HCT116 (cell line): ENCODE data around the gene KXD1.
A peak's percentile ranks its signal among the peaks of the same experiment; 100 is the strongest.

Experiments used
- CEBPB ChIP-seq: IDR thresholded peaks from 2 replicates; pipeline ENCODE4 v1.6.1; 2012; ENCODE audit warnings: low read depth
- CTCF ChIP-seq, 3 experiments: fragments of 200-600 bp in 1 of 3; sonication (generic) in 1 of 3; IDR thresholded peaks in 2 of 3; conservative IDR thresholded peaks in 1 of 3; 2 replicates each; pipeline ENCODE4 v1.5.1; 2012 to 2017; ENCODE audit warnings: low read depth in 2 of 3, low read length in 2 of 3, antibody characterized with exemption in 1 of 3, borderline replicate concordance in 1 of 3, control low read depth in 1 of 3, mild to moderate bottlenecking in 1 of 3, mixed read lengths in 1 of 3, mixed run types in 1 of 3, moderate library complexity in 1 of 3; ENCODE audit not compliant: insufficient read depth in 1 of 3
- EGR1 ChIP-seq: IDR thresholded peaks from 2 replicates; pipeline ENCODE4 v1.6.1; 2012; ENCODE audit warnings: low read depth
- EZH2 ChIP-seq: fragments of 200-600 bp; sonication (generic); IDR thresholded peaks from 2 replicates; pipeline ENCODE4 v1.6.1; 2017; ENCODE audit warnings: antibody characterized with exemption, mixed run types
- EZH2phosphoT487 ChIP-seq: fragments of 200-600 bp; IDR thresholded peaks from 2 replicates; pipeline ENCODE4 v1.6.1; 2018; ENCODE audit warnings: antibody characterized with exemption, borderline replicate concordance
- MAX ChIP-seq: IDR thresholded peaks from 2 replicates; pipeline ENCODE4 v1.6.1; 2012
- POLR2A ChIP-seq: IDR thresholded peaks from 2 replicates; pipeline ENCODE4 v1.7.0; 2011; ENCODE audit warnings: borderline replicate concordance; ENCODE audit not compliant: insufficient read depth, insufficient read length; ENCODE audit errors: extremely low read depth
- POLR2AphosphoS5 ChIP-seq: IDR thresholded peaks from 2 replicates; pipeline ENCODE4 v1.6.1; 2011; ENCODE audit warnings: mild to moderate bottlenecking, low read depth, low read length, moderate library complexity
- SIN3A ChIP-seq: IDR thresholded peaks from 2 replicates; pipeline ENCODE4 v1.6.1; 2012; ENCODE audit warnings: low read depth
- SP1 ChIP-seq: IDR thresholded peaks from 2 replicates; pipeline ENCODE4 v1.6.1; 2012; ENCODE audit warnings: low read depth

- TF ChIP-seq EZH2, result no peak
- no peak for TF ChIP-seq CTCF (IDR thresholded peaks at IDR 0.05 in 2 of 3, conservative IDR thresholded peaks at IDR 0.05 in 1 of 3; ENCODE audit: borderline replicate concordance in 1 of 3, insufficient read depth in 1 of 3, low read depth in 2 of 3, low read length in 2 of 3)
- peak; percentile 27 for TF ChIP-seq POLR2A
- TF ChIP-seq SIN3A, result no peak
- no peak for TF ChIP-seq EGR1
- TF ChIP-seq SP1, result no peak
- TF ChIP-seq MAX, result peak; percentile 86
- TF ChIP-seq CEBPB, result no peak
- TF ChIP-seq EZH2phosphoT487, result no peak
- TF ChIP-seq POLR2AphosphoS5, result peak; percentile 2; the same call in 1 of the 2 replicates
Measured at GRCh38 chr19:18589380-18590272, 32.0 kb downstream of the KXD1 start.
